SK-N-SH treated with all-trans-retinoic acid at 6 μM for 48 hours (cell line): ENCODE data around the gene CORO6.

Source experiments
- ATAC-seq: fragments of 200-7000 bp; cut with Tn5 transposase; 3 replicates; pipeline ENCODE4 v1.9.1; 2020; ENCODE audit warnings: mild to moderate bottlenecking, moderate library complexity
- BACH2 ChIP-seq: fragments of 250-450 bp; sonication (Bioruptor Pico); IDR thresholded peaks from 2 replicates; pipeline ENCODE4 v1.9.0; 2021; ENCODE audit warnings: mild to moderate bottlenecking, borderline replicate concordance
- CREB5 ChIP-seq: fragments of 250-450 bp; sonication (Bioruptor Pico); IDR thresholded peaks from 2 replicates; pipeline ENCODE4 v1.5.1; 2020; ENCODE audit warnings: low read depth, mild to moderate bottlenecking, moderate library complexity
- CSDC2 ChIP-seq: fragments of 250-450 bp; sonication (Bioruptor Pico); IDR thresholded peaks from 2 replicates; pipeline ENCODE4 v1.5.0; 2020; ENCODE audit warnings: mild to moderate bottlenecking, moderate library complexity
- CSRNP3 ChIP-seq: fragments of 250-450 bp; sonication (Bioruptor Pico); IDR thresholded peaks from 2 replicates; pipeline ENCODE4 v1.5.1; 2021; ENCODE audit warnings: mild to moderate bottlenecking, moderate library complexity
- ESRRG ChIP-seq: fragments of 250-450 bp; sonication (Bioruptor Pico); IDR thresholded peaks from 2 replicates; pipeline ENCODE4 v1.6.1; 2021; ENCODE audit warnings: mild to moderate bottlenecking
- GLIS3 ChIP-seq: fragments of 250-450 bp; sonication (Bioruptor Pico); IDR thresholded peaks from 2 replicates; pipeline ENCODE4 v1.5.0; 2020; ENCODE audit warnings: mild to moderate bottlenecking, moderate library complexity
- ISL1 ChIP-seq: fragments of 250-450 bp; sonication (Bioruptor Pico); IDR thresholded peaks from 2 replicates; pipeline ENCODE4 v2.1.2; 2022; ENCODE audit warnings: mild to moderate bottlenecking, moderate library complexity
- OSR1 ChIP-seq: fragments of 250-450 bp; sonication (Bioruptor Pico); IDR thresholded peaks from 2 replicates; pipeline ENCODE4 v1.8.0; 2022; ENCODE audit warnings: moderate library complexity, mild to moderate bottlenecking, inconsistent platforms
- PPARA ChIP-seq: fragments of 250-450 bp; sonication (Bioruptor Pico); IDR thresholded peaks from 2 replicates; pipeline ENCODE4 v1.5.0; 2020; ENCODE audit warnings: mild to moderate bottlenecking, borderline replicate concordance
- RARB ChIP-seq: fragments of 250-450 bp; sonication (Bioruptor Pico); IDR thresholded peaks from 2 replicates; pipeline ENCODE4 v1.8.0; 2021; ENCODE audit warnings: mild to moderate bottlenecking, moderate library complexity
- SNAI2 ChIP-seq: fragments of 250-450 bp; sonication (Bioruptor Pico); IDR thresholded peaks from 2 replicates; pipeline ENCODE4 v1.5.0; 2020; ENCODE audit warnings: mild to moderate bottlenecking, moderate library complexity
- TCF4 ChIP-seq: fragments of 250-450 bp; sonication (Bioruptor Pico); IDR thresholded peaks from 2 replicates; pipeline ENCODE4 v1.8.0; 2021; ENCODE audit warnings: mild to moderate bottlenecking, moderate library complexity, borderline replicate concordance
- TSHZ2 ChIP-seq: fragments of 250-450 bp; sonication (Bioruptor Pico); IDR thresholded peaks from 2 replicates; pipeline ENCODE4 v1.5.0; 2020; ENCODE audit warnings: mild to moderate bottlenecking, moderate library complexity
- ZFP3 ChIP-seq: fragments of 250-450 bp; sonication (Bioruptor Pico); IDR thresholded peaks from 2 replicates; pipeline ENCODE4 v1.5.0; 2020; ENCODE audit warnings: mild to moderate bottlenecking, moderate library complexity
- ZFP30 ChIP-seq: fragments of 450-650 bp; formaldehyde crosslinking; IDR thresholded peaks from 2 replicates; pipeline ENCODE4 v1.5.0; 2022; ENCODE audit warnings: mild to moderate bottlenecking, moderate library complexity
- ZNF565 ChIP-seq: fragments of 450-650 bp; formaldehyde crosslinking; conservative IDR thresholded peaks from 2 replicates; pipeline ENCODE4 v1.5.0; 2020; ENCODE audit warnings: low read depth, mild to moderate bottlenecking, moderate library complexity
- ZNF70 ChIP-seq: fragments of 450-650 bp; formaldehyde crosslinking; IDR thresholded peaks from 2 replicates; pipeline ENCODE4 v1.5.0; 2020; ENCODE audit warnings: mild to moderate bottlenecking, moderate library complexity
- ZNF8 ChIP-seq: fragments of 450-650 bp; formaldehyde crosslinking; IDR thresholded peaks from 2 replicates; pipeline ENCODE4 v1.5.0; 2020; ENCODE audit warnings: mild to moderate bottlenecking, moderate library complexity

CORO6 gene

DNA sequence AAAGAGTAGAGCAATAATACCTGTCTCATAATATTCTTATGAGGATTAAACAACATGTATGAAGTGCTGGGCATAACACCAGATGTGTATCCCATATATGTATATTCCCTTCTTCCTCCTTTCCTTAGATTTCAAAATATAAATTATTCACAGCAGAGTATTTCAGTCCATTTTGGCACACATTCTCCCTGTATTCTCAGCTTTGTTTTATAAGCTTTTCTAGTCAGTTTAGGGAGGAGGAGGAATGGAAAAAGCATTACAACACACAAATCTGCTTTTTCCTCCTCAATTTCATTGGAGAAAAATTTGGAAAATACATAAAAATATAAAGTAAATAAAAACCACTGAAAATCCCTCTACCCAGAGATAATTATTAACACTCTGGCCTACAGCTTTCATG, 46.6 kb upstream of the CORO6 start:
- ATAC-seq: no peak
- no peak for TF ChIP-seq ISL1 (CRISPR knock-in tag)
- no peak for TF ChIP-seq BACH2 (CRISPR knock-in tag)
- TF ChIP-seq TSHZ2 (CRISPR knock-in tag): no peak
- no peak for TF ChIP-seq SNAI2 (CRISPR knock-in tag)
- no peak for TF ChIP-seq CSDC2 (CRISPR knock-in tag)
- no peak for TF ChIP-seq ZNF565
- no peak for TF ChIP-seq TCF4 (CRISPR knock-in tag)
- no peak for TF ChIP-seq CREB5
- TF ChIP-seq ZNF8 (CRISPR knock-in tag): no peak
- no peak for TF ChIP-seq ZFP30

- TF ChIP-seq ZNF70 (CRISPR knock-in tag) (no peak), ESRRG (no peak), TSHZ2 (CRISPR knock-in tag) (no peak), CSRNP3 (no peak), OSR1 (CRISPR knock-in tag) (no peak), ZFP3 (CRISPR knock-in tag) (no peak), BACH2 (CRISPR knock-in tag) (no peak), ZFP30 (no peak)
- ATAC-seq: no peak
Observed at GRCh38 chr17:29667969-29668368, 45.3 kb upstream of the CORO6 start.

GRCh38 chr17:29665481-29665810, 42.7 kb upstream of the CORO6 start:
- no peak for TF ChIP-seq ZNF565
- TF ChIP-seq CSRNP3: no peak
- no peak for TF ChIP-seq RARB (CRISPR knock-in tag)
- no peak for ATAC-seq

GRCh38 chr17:29664743-29665480, 42.2 kb upstream of the CORO6 start:
- TF ChIP-seq ZNF70 (CRISPR knock-in tag) (no peak), ZNF8 (CRISPR knock-in tag) (no peak), ZFP3 (CRISPR knock-in tag) (no peak), PPARA (CRISPR knock-in tag) (no peak), CSRNP3 (no peak), GLIS3 (CRISPR knock-in tag) (no peak), TSHZ2 (CRISPR knock-in tag) (no peak), BACH2 (CRISPR knock-in tag) (no peak), ISL1 (CRISPR knock-in tag) (no peak), ZNF565 (no peak), CREB5 (no peak)
- peak; percentile 78 for ATAC-seq
